CMK (cell line): ENCODE results near the gene RNFT1.
"Not testable (repeated sequence)": the region's sequence is repeated elsewhere in the genome, so short reads cannot be mapped to it uniquely, and the experiment has no call there.

Source experiments
- DNase-seq: peaks from one replicate; pipeline ENCODE4 v3.0.0-alpha.2; 2010; ENCODE audit warnings: low read depth

RNFT1 gene

DNA sequence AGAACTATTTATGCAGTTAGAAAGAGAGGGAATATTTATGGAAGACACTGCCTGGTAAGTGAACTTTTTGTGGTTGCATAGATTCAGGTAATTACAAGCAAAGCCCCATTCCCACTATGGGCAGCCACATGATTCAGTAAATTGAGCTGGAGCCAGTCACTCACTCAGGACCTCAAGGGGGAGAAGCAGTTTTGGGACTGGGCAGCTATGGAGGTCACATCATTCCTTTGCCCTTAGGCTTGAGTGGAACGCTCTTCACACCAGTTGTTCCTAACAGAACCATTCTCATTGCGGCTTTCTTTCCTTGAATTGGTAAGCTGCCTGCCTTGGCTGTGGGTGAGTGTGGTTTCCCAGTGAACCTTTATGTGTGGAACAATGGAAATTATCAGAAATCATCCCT lies 34.4 kb downstream of the RNFT1 start:
- not testable (repeated sequence) for DNase-seq

DNA sequence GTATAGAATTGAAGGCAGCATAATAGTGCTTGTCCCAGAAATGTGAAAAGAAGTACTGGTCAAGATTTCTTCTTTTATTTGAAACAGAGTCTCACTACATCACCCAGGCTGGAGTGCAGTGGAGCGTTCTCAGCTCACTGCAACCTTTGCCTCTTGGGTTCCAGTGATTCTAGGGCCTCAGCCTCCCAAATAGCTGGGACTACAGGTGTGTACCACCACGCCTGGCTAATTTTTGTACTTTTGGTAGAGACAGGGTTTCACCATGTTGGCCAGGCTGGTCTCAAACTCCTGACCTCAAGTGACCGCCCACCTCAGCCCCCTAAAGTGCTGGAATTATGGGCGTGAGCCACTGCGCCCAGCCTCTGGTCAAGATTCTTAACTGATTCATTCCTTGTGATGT lies 43.9 kb downstream of the RNFT1 start:
- not testable (repeated sequence) for DNase-seq

DNA sequence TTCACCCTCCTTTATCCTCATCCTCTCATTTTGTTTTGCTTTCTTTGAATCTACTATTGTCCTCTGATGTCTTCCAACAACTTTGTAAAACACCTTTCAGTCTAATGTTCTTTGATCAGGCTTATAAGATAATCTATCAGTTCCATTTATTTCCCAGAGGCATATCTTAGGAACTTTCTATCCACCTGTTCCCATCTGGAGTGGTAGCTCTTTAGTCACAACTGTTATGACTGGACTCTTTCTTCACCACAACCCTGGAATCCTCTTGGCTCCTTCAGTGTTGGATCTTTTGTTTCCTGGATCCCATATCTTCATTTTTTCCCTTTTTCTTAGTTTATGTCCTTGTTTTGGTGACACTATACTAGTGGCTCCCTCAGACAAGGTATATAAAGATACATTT lies 48.1 kb downstream of the RNFT1 start:
- no peak for DNase-seq

DNA sequence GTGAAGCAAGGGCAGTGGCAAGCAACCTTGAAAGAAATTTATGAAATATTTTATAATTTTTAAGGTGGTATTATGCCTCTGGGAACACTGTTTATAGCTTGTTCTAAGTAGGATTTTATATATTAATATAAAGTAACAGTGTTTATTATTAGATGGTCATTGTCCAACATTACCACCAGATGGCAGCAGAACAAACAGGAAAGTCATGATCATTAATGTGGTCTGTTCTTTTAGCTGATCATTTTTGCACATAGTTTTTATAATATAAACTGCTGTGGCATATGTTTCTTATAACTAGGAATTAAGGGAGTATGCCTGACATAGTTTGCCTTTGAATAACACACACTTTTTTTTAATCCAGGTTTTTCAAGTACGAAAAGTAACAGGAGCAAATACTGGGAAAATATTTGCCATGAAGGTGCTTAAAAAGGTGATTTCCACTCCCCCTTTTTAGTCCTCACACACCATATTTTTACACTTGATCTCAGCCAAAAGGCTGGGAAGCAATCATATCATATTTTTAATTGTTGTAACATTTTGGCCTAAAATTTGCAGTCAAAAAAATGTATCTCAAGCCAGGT lies 50.2 kb downstream of the RNFT1 start:
- no peak for DNase-seq

DNA sequence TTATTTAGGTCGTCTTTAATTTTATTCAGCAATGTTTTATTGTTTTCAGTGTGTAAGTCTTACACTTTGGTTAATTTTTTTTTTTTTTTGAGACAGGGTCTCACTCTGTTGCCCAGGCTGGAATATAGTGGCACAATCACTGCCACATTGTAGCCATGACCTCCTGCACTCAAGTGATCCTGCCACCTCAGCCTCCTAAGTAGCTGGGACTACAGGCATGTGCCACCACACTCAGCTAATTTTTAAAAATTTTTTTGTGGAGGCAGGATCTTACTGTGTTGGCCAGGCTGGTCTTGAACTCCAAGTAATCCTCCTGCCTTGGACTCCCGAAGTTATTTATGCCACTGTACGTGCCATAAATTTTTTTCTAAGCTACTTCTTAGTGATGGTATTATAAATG lies 57.1 kb downstream of the RNFT1 start:
- no peak for DNase-seq

DNA sequence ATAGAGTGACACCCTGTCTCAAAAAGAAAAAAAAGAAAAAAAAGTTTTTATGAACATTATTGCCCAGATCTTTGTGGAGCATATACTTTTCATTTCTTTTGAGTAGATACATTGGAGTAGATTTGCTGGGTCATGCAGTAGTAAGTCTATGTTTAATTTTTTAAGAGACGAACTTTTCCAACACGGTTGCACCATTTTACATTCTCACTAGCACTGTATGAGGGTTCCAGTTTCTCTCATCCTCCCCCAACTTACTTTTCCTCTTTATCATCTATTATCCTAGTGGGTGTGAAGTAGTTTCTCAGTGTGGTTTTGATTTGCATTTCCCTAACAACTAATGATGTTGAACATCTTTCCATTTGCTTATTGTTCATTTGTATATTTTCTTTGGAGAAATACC lies 61.1 kb downstream of the RNFT1 start:
- DNase-seq = no peak
